KMS-11 (cell line): ENCODE measurements around the gene EHBP1L1.

Source experiments
- H2AFZ ChIP-seq: fragments of 200-600 bp; sonication (generic); 2 replicates; pipeline ENCODE4 v1.6.1; 2016; ENCODE audit warnings: antibody characterized with exemption, mixed run types, low read depth
- H3K27ac ChIP-seq: fragments of 200-600 bp; sonication (generic); 2 replicates; pipeline ENCODE4 v1.6.1; 2016; ENCODE audit warnings: mild to moderate bottlenecking, mixed run types
- H3K27me3 ChIP-seq: fragments of 200-600 bp; sonication (generic); 2 replicates; pipeline ENCODE4 v1.6.1; 2017; ENCODE audit warnings: mild to moderate bottlenecking, low read depth, mixed run types, moderate library complexity; ENCODE audit not compliant: insufficient read depth
- H3K36me3 ChIP-seq: fragments of 200-600 bp; sonication (generic); 2 replicates; pipeline ENCODE4 v1.6.1; 2017; ENCODE audit warnings: mild to moderate bottlenecking, mixed run types; ENCODE audit not compliant: insufficient read depth
- H3K4me1 ChIP-seq: fragments of 200-600 bp; sonication (generic); 2 replicates; pipeline ENCODE4 v1.6.1; 2016; ENCODE audit warnings: mild to moderate bottlenecking, low read depth, mixed run types; ENCODE audit not compliant: poor library complexity, severe bottlenecking
- H3K4me2 ChIP-seq: fragments of 200-600 bp; sonication (generic); 2 replicates; pipeline ENCODE4 v1.7.0; 2016; ENCODE audit warnings: mild to moderate bottlenecking, mixed run types
- H3K4me3 ChIP-seq: fragments of 200-600 bp; sonication (generic); IDR thresholded peaks from 2 replicates; pipeline ENCODE4 v1.6.1; 2017; ENCODE audit warnings: low read depth, low read length, mixed read lengths; ENCODE audit not compliant: insufficient read depth
- H3K79me2 ChIP-seq: fragments of 200-600 bp; sonication (generic); 2 replicates; pipeline ENCODE4 v1.6.1; 2016; ENCODE audit warnings: low read depth, mixed run types; ENCODE audit not compliant: insufficient read depth
- H3K9ac ChIP-seq: fragments of 200-600 bp; sonication (generic); 2 replicates; pipeline ENCODE4 v1.6.1; 2016; ENCODE audit warnings: mild to moderate bottlenecking, mixed run types
- H4K20me1 ChIP-seq: fragments of 200-600 bp; sonication (generic); 2 replicates; pipeline ENCODE4 v1.6.1; 2016; ENCODE audit warnings: mild to moderate bottlenecking, mixed run types; ENCODE audit not compliant: insufficient read depth
- TF ChIP-seq, protein P1 (sequence below): fragments of 200-600 bp; sonication (generic); conservative IDR thresholded peaks from 2 replicates; pipeline ENCODE4 v1.6.1; 2017; ENCODE audit warnings: low read depth, mild to moderate bottlenecking, antibody characterized with exemption, low read length, moderate library complexity, mixed read lengths

EHBP1L1 gene

DNA sequence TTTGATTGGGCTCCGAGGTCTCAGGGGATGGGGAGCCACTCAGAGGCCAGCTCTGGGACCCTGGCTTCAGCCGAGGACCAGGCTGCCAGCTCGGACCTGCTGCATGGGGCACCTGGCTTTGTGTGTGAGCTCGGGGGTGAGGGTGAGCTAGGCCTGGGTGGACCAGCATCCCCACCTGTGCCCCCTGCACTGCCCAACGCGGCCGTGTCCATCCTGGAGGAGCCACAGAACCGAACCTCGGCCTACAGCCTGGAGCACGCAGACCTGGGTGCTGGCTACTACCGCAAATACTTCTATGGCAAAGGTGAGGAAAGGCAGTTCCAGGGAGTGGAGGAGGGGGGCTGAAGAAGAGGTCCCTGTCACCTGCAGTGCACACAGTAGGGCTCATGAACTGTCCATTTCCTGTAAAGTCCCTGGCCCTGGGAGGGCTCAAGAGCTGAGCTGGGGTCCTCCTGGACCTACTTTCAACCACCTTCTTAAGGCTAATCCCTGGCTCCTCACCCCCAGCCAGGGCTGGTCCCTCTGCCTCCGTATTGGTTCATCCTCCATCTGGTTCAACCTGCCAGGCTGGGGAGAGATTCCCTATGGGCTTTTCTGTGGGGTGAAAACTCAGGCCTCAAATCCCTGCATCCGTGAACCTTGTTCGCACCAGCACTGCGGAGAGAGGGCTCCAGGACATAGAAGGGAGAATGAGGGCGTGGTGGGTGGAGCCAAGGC is 65.6 kb downstream of the EHBP1L1 start:
- Histone ChIP-seq H4K20me1 (no peaks in the 10 kb centered on the region), H3K36me3 (no peaks in the 10 kb centered on the region), H3K79me2 (no peaks in the 10 kb centered on the region), H3K4me1 (peaks cover 31% of the 10 kb centered on the region), H3K9ac (no peak overlapping the region), H3K4me3 (no peak overlapping the region), H3K27ac (no peak overlapping the region), H3K4me2 (no peak overlapping the region), H2AFZ (no peak overlapping the region), H3K27me3 (no peaks in the 10 kb centered on the region)
- TF ChIP-seq, protein P1, sequence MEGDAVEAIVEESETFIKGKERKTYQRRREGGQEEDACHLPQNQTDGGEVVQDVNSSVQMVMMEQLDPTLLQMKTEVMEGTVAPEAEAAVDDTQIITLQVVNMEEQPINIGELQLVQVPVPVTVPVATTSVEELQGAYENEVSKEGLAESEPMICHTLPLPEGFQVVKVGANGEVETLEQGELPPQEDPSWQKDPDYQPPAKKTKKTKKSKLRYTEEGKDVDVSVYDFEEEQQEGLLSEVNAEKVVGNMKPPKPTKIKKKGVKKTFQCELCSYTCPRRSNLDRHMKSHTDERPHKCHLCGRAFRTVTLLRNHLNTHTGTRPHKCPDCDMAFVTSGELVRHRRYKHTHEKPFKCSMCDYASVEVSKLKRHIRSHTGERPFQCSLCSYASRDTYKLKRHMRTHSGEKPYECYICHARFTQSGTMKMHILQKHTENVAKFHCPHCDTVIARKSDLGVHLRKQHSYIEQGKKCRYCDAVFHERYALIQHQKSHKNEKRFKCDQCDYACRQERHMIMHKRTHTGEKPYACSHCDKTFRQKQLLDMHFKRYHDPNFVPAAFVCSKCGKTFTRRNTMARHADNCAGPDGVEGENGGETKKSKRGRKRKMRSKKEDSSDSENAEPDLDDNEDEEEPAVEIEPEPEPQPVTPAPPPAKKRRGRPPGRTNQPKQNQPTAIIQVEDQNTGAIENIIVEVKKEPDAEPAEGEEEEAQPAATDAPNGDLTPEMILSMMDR: no peak
